ENCODE data around the gene BTBD2. TPM values are rescaled to one million over a fixed set of nuclear protein-coding genes. Genes with fewer than 3 reads are reported as not detected.

The BTBD2 gene
- polyA plus RNA-seq, 3 donors: 2.8 to 36.0 (median 3.3) TPM

DNA sequence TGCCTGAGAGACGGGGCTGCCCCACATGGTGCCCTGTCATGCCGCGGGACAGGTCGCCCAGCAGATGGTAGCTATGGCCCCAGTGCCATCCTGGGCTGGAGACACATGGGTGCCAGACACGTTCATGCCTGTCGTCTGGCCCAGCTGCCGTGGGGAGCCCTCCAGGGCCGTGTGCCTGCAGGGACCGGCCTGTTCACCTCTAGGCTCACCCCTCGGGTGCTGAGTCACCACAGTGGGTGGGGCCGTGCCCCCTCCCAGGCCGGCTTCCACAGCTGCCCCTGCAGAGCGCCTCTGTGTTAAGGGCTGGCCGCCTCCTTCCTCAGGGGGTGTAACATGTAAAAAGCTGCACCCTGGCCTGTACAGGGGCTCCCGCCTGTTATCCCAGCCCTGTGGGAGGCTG lies 38.4 kb downstream of the BTBD2 start:
- Mint-ChIP-seq H3K9me3 (no peaks in the 10 kb centered on the region), H3K4me3 (no peak overlapping the region), H3K27ac (no peak overlapping the region), H3K27me3 (ENCODE audit: low read depth in 3 of 3) (peaks cover 0 to 2% (median 0%) of the 10 kb centered on the region in 3 donors), H3K36me3 (peaks cover 37 to 61% of the 10 kb centered on the region in 2 donors), H3K4me1 (no peaks in the 10 kb centered on the region)
- DNase-seq: no peak
- Histone ChIP-seq H3K36me3 (replicated peaks in 1 of 2; ENCODE audit: control insufficient read depth in 1 of 2, insufficient read depth in 2 of 2, low read length in 2 of 2) (peaks cover 47 to 80% of the 10 kb centered on the region in 2 donors), H3K27ac (ENCODE audit: low read depth in 1 of 2, low read length in 2 of 2) (no peak overlapping the region), H4K20me1 (ENCODE audit: insufficient read depth, low read length) (peaks cover 95% of the 10 kb centered on the region), H3K79me2 (ENCODE audit: insufficient read depth, low read length) (peaks cover 50% of the 10 kb centered on the region), H3K27me3 (ENCODE audit: control insufficient read depth in 2 of 2, insufficient read depth in 2 of 2, low read length in 2 of 2) (no peaks in the 10 kb centered on the region), H3K4me3 (replicated peaks in 1 of 3; ENCODE audit: low read depth in 2 of 3, low read length in 3 of 3) (no peak overlapping the region), H3K4me1 (ENCODE audit: control insufficient read depth in 1 of 2, insufficient read depth in 2 of 2, low read length in 2 of 2) (no peaks in the 10 kb centered on the region), H3K9me3 (replicated peaks in 1 of 2; ENCODE audit: control insufficient read depth in 1 of 2, insufficient read depth in 1 of 2, low read length in 2 of 2) (no peaks in the 10 kb centered on the region), H3K9ac (ENCODE audit: insufficient read depth, low read length, poor library complexity, severe bottlenecking) (no peak overlapping the region), H3K4me2 (replicated peaks; ENCODE audit: extremely low read depth, low read length, poor library complexity, severe bottlenecking) (no peak overlapping the region), H2AFZ (ENCODE audit: insufficient read depth, low read depth, low read length, poor library complexity, severe bottlenecking) (no peak overlapping the region)
- 90% methylated on average over 13 of the region's 15 CpGs for WGBS (ENCODE audit: insufficient coverage)
- no peak for TF ChIP-seq CTCF (IDR thresholded peaks at IDR 0.05)
- intact Hi-C loops (cut with micrococcal nuclease): no loop called here

GRCh38 chr19:1975162-1975480 lies 40.4 kb downstream of the BTBD2 start:
- H3K4me1 ChIP-seq (ENCODE audit: control insufficient read depth in 1 of 2, insufficient read depth in 2 of 2, low read length in 2 of 2): no peaks in the 10 kb centered on the region
- no peak overlapping the region for H3K4me2 ChIP-seq (replicated peaks; ENCODE audit: extremely low read depth, low read length, poor library complexity, severe bottlenecking)
- intact Hi-C loops (cut with micrococcal nuclease): no loop called here
- no peak overlapping the region for H3K27ac ChIP-seq (ENCODE audit: low read depth in 1 of 2, low read length in 2 of 2)
- no peak overlapping the region for H3K4me3 Mint-ChIP-seq
- H3K9me3 ChIP-seq (replicated peaks in 1 of 2; ENCODE audit: control insufficient read depth in 1 of 2, insufficient read depth in 1 of 2, low read length in 2 of 2): no peaks in the 10 kb centered on the region
- no peak overlapping the region for H3K4me3 ChIP-seq (replicated peaks in 1 of 3; ENCODE audit: low read depth in 2 of 3, low read length in 3 of 3)
- DNase-seq: no peak
- no peak overlapping the region for H3K27ac Mint-ChIP-seq
- WGBS (ENCODE audit: insufficient coverage): 95% methylated on average over 19 of the region's 20 CpGs
- H3K4me1 Mint-ChIP-seq: no peaks in the 10 kb centered on the region
- no peaks in the 10 kb centered on the region for H3K9me3 Mint-ChIP-seq
- H2AFZ ChIP-seq (ENCODE audit: insufficient read depth, low read depth, low read length, poor library complexity, severe bottlenecking): no peak overlapping the region
- H3K79me2 ChIP-seq (ENCODE audit: insufficient read depth, low read length): peaks cover 67% of the 10 kb centered on the region
- peaks cover 0 to 2% (median 0%) of the 10 kb centered on the region in 3 donors for H3K27me3 Mint-ChIP-seq (ENCODE audit: low read depth in 3 of 3)
- peaks cover 31 to 55% of the 10 kb centered on the region in 2 donors for H3K36me3 Mint-ChIP-seq
- H3K9ac ChIP-seq (ENCODE audit: insufficient read depth, low read length, poor library complexity, severe bottlenecking): no peak overlapping the region
- H3K36me3 ChIP-seq (replicated peaks in 1 of 2; ENCODE audit: control insufficient read depth in 1 of 2, insufficient read depth in 2 of 2, low read length in 2 of 2): peaks cover 41 to 74% of the 10 kb centered on the region in 2 donors
- no peak for TF ChIP-seq CTCF (IDR thresholded peaks at IDR 0.05)
- H3K27me3 ChIP-seq (ENCODE audit: control insufficient read depth in 2 of 2, insufficient read depth in 2 of 2, low read length in 2 of 2): no peaks in the 10 kb centered on the region
- peaks cover 98% of the 10 kb centered on the region for H4K20me1 ChIP-seq (ENCODE audit: insufficient read depth, low read length)
